ENCODE measurements around the gene AKT3. TPM values are rescaled to one million over a fixed set of nuclear protein-coding genes. Genes with fewer than 3 reads are reported as not detected.

Gene AKT3
- total RNA-seq, 1 donor from 2014 or later = 44.2 TPM

DNA sequence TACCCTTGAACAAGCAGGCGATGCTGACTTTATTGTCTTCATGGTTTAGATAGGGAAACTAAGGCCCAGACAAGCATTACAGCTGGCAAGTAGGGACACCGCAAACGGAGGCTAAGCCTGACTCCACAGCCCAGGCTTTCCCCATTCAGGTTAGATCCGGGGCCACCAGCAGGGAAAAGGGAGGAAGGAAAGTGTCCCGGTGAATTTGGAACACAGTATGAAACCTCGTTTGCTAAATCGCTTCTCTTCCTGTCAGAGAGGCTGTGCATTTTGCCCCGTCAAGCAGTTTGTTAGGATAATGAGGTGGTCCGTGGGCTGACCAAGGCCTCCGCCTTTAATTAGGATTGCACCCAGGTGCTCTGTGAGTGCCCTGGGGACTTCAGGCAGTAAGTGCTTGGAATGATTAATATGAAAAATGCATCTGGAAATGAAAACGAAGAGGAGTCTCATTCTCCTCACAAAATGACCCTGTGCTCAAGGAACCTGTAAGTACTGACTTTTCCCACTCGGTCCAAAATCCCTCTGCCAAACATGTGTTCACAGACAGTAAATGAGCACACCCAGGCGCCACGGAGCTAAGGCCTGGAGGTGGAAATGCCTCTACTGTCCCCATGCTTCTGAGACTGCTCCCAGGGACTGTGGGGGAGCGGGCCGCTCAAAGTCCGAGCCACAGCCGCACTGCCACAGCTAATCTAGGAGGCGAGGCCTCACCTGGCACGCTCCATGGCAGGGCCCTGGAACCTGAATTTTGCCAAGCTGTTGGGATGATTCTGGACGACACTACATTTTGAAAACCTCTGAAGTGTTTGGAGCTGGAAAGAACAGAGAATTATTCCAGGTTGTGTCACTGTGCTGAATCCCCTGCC is 360.1 kb downstream of the AKT3 start:
- no peak for DNase-seq (ENCODE audit: low read depth in 2 of 2)

- no peak for DNase-seq (ENCODE audit: low read depth in 2 of 2)
Observed at GRCh38 chr1:243489158-243489527, 360.9 kb downstream of the AKT3 start.

- no peak for DNase-seq (ENCODE audit: low read depth in 2 of 2)
Observed at GRCh38 chr1:243488459-243489157, 361.4 kb downstream of the AKT3 start.

DNA sequence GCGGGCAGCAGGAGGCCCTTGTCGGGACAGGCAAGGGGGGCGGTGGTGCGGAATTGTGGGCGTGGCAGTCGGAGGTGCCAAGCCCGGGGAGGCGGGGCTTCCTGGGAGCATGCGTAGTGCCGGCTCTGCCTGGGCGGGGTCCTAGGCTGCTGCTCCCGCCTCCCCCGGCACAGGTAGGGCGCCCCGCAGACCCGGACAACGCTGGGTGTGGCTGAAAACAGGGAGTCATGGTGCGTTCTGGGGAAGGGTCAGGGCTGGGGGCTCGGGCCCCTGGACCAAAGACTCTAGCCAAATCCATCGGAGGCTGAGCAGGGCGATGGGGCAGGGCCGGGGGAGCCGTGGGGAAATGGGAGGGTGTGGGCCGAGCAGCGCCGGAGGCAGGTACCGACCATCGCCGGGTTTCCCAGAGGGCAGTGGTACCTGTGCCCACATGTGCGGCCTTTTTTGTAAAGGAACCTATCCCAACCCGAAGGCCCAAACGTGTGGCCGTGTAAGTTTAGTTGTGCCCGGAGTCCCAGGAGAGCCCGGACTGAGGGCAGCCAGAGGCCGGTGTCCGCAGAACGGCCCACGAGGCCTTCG is 362.3 kb downstream of the AKT3 start:
- DNase-seq (ENCODE audit: low read depth in 2 of 2) = no peak

GRCh38 chr1:243487036-243487648 is 362.9 kb downstream of the AKT3 start:
- no peak for DNase-seq (ENCODE audit: low read depth in 2 of 2)

DNA sequence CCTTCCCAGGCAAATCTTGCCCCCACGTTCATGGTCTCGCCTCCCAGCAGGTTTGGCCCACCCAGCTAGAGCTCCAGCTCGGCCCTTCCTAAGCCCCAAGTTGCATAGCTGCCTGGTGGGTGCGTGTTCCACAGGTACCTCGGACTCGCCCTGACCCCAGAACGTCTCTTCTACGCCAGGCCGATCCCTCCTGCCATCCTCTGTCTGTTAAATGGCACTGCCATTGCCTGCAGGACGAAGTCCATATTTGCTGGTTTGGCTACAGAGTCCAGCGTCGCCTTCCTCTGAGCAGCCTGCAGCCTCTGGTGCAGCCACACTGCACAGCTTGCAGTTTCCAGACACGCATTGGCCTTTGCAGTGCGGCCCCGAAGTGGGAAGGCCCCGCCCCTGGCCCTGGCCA is 366.1 kb downstream of the AKT3 start:
- no peak for DNase-seq (ENCODE audit: low read depth in 2 of 2)

DNA sequence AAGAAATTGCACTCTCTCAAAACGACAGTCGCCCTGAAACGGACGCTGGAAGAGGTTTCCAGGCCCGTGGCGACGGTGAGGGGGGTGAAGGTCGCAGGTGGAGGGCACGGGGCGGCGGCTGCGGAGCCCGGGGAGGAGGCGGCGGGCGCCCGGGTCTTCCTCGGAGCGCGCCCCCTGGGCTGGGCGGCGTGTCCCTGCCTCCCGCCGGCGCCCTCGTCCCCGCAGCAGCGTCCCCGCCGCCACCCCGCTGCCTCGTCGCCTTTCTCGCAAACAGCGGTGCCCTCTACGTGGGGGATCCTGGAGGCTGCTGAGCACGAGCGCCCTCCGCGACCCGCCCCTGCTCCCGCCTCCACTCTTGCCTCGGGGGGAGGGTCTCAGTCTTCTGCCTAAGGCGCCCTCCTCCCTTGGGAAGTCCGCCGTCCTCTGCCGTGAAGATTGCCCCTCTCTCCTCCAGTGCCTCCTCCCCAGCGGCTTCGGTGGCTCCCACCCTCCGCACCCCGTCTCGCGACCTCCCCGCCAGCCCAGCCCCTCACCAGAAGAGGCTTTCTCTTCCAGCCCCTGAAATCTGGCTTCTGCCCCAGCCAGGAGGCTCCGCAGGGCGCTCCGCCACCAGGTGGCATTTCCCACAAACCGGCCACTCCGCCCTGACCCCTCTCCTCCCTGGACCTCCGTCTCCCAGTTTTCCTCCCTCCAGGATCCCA is 366.8 kb downstream of the AKT3 start:
- peak; percentile 13 to 27 for DNase-seq (ENCODE audit: low read depth in 2 of 2)

GRCh38 chr1:243482141-243483022 is 367.7 kb downstream of the AKT3 start:
- no peak for DNase-seq (ENCODE audit: low read depth in 2 of 2)

GRCh38 chr1:243481101-243481500 is 368.9 kb downstream of the AKT3 start:
- DNase-seq (ENCODE audit: low read depth in 2 of 2) = no peak

GRCh38 chr1:243477731-243478290 is 372.2 kb downstream of the AKT3 start:
- no peak for DNase-seq (ENCODE audit: low read depth in 2 of 2)

GRCh38 chr1:243475966-243476365 is 374.1 kb downstream of the AKT3 start:
- no peak for DNase-seq (ENCODE audit: low read depth in 2 of 2)

DNA sequence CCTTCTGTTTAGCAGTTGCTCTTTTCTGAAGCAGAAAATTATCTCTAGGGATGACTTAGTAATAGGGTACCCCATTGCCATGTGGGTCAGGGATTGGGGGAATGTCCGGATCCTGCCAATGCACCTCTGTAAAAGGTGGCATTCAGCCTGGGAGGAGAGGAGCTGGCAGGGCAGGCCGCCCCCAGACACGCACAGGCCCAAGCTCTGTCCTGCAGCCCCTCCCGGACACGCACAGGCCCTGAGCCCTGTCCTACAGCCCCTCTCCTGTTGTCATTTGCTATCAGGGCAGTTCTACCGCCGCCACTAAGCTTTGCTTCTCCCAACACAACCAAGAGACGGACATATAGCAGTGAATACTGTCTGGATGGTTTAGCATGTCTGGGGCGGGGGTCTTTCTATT is 375.1 kb downstream of the AKT3 start:
- DNase-seq (ENCODE audit: low read depth in 2 of 2) = no peak

DNA sequence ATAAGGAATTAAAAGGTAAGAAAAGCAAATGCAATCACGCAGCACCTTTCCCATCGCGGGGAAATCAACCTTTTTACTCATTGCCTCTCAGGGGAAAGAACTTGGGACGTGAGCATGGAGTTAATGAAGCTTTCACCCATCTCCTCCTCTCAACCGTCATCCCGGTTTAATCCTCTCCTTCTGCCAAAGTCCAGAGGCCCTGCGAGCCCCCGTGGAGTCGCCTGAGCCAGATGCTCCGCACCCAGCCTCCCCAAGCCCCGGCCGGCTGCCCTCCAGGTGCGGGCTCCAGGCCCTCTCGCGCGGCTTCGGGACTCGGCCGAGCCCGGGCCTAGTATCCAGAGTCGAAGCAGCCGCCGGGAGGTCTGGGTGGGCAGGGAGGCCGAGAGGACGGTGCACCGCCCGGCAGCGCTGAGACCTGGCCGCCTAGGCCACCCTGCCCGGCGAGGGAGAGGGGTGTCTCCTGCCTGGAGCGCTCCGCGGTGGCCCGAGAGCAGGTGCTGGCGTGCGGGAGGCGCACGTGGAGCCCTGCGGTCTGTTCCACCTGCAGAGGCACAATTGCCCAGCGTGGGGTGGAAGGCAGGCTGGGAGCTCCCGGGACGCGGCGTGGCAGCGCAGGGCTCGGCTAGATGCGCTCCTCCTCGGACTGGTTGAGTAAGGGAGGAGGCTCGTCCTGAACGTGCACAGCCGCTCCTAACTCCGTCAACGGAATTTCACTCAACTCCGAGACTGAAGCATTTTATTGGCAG is 375.7 kb downstream of the AKT3 start:
- no peak for DNase-seq (ENCODE audit: low read depth in 2 of 2)

DNA sequence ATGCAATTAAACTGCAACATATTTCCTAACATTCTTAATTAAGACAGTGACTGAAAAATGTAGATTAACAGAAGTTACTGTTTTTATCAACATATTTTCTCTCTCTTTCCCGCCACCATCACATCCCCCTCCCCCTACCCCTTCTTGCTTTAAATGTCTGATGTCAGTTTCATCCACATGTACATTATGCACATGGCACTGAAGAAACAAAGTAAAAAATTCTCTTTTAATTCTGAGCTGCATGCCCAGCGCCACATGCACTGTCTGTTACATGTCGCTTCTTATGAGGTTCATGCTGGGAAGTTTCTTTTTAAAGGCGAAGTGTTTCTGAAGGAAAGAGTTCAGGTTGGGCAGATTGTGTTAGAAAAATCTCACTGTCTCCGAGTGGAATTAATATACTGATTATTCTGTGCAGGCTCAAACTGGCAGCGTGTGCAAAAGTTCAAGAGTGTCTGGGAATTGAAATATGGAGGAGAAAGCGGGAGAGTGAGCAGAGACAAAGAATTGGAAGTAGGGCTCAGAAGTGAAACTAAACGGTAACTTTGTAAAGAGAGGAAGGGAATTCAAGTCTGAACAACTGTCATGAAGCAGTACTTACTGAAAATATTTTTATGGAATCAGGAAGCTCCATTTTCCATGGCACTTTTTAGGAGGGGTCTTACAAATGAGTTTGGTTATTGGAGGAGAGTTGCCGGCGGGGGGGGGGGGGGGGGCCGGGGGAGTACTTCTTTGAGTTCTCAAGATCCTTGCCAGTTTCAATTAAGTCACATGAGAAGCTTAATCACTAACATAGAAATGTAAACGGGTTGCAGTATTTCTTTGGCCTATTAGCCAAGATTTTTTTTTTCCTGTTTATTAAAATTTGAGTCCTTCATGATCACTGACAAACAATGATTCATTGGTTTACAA is 376.6 kb downstream of the AKT3 start:
- peak in 1 of 2 donors; percentile 33 for DNase-seq (ENCODE audit: low read depth in 2 of 2)

DNA sequence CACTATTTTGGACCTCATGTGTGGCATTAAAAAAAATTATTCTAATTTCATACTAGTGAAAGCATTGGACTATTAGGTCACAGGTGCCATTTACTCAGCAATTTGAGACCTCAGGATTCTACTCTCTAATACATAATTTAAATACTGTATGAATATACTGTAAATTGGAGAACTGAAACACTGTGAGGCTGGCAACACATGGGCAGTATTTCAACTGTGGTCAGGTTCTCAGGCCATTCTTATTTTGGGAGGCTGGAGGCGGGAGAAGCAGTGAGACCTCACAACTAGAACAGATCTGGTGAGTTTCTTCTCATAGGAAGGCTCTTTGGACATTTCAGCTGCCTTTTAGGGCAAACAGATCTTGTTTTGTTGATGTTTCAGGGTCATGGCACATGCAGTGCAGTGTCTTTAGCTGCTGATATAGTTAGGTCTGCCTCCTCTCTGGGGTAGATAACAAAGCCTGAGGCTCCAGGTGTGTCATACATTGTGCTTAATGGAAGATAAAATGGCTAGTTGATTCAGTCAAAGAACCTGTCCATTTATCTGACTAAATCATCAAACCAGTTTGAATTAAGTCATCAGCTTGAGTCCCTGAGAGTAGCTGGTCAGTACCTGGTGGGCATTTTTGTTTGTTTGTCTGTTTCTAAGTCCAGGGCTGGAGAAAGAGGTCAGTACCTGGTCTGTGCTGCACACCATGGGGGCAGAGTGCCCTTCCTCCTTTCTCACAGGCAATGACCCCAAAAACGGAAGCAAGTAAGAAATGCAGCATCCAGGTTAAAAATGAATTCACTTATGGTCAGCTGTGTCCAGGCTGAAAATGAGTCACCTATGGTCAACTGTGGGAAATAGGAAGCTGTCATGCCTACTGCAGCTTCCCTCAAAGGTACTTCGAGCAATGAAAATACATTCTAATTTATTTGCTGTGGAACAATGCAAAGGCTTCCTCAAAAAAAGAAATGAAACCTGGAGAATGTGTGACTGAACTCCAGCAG is 378.0 kb downstream of the AKT3 start:
- peak; percentile 67 to 82 for DNase-seq (ENCODE audit: low read depth in 2 of 2)

GRCh38 chr1:243471026-243471685 is 378.9 kb downstream of the AKT3 start:
- DNase-seq (ENCODE audit: low read depth in 2 of 2) = no peak

DNA sequence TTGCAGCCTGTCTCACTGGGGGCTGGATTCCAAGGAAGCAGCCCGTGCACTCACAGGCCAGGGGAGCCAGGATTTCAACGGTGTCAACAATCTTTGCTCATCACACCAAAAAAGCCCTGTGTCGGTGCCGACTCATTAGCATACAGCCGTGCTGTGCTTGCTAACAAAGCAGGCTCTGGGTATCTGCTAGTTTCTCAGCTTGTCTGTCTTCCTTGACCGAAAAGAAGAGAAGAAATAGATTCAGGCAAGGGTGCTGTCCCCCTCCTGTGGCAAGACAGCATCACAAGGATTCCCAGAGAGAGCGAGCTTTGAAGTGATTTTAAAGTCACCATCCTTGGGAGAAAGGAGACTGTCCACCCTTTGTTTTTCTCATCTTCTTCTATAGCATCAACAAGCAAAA is 379.5 kb downstream of the AKT3 start:
- DNase-seq (ENCODE audit: low read depth in 2 of 2) = no peak

All from lung microvascular endothelial cell (primary cell).